HG03139 (cell line): Measurements from ENCODE around the gene AP5B1.

Experiments used
- ATAC-seq: cut with Tn5 transposase; IDR thresholded peaks from one replicate; pipeline ENCODE4 v1.9.1; 2021; ENCODE audit not compliant: unreplicated experiment

Gene AP5B1

GRCh38 chr11:65786786-65787636 lies 6.2 kb upstream of the AP5B1 start, which contains the start of gene OVOL1:
OVOL1 (plus strand) TSS chr11:65787063; CDS start chr11:65787374, 311 bp downstream.
- ATAC-seq = no peak

DNA sequence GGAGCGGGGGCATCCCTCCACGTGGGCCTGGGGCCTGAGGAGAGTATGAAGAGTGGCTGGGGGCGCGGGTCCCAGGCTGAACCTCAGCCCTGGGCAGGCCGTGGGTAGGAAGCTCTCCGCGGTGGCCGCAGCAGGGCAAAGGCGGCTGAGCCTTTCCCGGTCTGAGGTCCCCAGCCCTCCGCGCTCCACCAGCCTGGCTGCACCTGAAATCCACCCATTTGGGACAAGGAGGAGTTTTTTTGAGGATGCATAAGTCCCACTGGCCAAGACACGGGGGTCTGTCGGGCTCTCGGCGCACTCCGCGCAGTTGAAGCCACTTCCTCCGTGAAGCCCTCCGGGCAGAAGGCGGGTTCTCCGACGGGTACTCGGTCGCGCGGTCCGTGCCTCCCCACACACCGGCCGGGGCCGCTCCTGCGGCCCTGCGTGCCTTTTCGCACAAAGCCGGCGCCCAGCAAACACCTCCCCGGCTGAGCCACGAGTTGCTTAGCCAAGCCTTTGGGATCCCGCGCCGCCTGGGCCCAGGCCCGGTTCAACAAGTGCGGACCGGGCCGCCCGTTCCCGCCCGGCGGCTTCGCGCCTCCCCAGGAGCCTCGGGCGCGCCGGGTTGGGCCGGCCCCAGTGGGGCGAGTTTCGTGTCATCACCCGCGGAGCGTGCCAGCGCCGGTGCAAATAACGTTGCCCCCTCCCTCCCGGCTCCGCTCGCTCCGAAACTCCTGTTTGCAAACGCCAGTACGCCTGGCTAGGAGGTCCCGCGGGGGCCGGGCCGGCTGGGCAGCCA lies 5.4 kb upstream of the AP5B1 start:
- ATAC-seq = no peak

DNA sequence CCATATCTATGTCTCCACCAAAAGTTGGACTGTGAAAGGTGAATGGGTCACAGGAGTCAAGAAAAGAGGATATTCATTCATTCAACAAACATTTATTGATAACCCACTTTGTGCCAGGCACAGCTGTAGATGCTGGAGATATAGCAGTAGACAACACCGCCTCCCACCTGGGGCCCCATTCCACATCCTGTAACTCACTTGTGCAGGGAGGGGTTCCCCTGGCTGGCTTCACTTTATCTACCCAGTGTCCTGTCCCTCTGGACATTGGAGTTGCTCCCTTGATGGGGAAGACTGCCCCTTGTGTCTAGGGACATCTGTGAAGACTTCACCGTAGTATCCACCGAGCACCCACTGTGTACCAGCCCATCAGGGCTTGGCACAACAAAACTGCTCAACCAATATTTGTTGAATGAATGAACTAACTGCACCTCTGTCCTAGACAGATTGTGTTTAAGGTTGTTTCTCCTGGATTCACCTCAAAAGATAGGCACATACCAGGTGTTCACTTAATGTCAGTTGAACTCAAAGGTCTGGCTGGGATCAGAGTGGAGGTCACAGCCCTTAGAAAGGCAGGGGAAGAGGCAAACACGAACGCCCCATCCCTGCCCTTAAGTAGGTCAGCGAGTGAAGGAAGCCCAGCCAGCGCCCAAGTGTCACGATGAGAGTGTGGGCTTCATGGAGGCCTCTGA lies 4.7 kb upstream of the AP5B1 start:
- no peak for ATAC-seq

GRCh38 chr11:65782816-65783228 lies 2.0 kb upstream of the AP5B1 start:
- ATAC-seq = no peak

DNA sequence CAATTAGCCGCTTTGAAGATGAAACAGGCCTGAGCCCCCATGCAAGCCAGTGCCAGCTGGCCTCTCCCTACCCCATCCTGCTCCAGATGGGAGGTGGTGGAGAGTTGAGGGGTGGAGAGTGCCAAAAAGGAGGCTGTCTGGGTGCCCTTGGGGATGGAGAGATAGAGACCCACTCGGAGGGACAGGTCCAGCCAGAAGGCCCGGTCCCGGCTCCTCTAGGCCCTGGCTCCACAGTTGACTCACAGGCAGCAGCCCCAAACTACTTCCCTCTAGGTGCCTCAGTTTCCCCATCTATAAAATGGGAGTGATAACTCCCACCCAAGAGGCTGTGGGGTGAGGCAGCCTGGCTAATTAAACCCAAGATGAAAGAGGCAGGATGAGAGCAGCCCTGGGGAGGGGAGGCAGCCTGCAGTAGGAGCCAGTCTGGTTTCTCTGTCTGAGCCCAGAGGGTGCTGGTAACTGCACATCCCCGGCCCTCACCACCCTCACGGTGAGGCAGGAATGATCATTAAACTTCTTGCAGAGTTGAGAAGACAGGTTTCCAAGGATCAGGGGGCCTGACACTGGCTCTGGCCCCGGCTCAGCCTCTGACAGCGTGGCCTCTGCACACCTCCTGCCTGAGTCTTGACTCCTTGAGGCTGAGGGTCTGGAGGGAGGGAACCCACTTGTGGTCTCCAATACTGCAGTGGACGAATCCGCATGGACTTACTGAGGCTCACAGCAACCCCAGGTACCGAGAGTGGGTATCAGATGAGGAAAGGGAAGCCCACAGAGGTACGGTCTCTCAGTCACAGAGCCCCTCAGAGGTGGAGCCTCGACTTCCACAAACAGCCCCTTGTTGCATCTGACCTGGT lies 1.4 kb upstream of the AP5B1 start:
- ATAC-seq = no peak

DNA sequence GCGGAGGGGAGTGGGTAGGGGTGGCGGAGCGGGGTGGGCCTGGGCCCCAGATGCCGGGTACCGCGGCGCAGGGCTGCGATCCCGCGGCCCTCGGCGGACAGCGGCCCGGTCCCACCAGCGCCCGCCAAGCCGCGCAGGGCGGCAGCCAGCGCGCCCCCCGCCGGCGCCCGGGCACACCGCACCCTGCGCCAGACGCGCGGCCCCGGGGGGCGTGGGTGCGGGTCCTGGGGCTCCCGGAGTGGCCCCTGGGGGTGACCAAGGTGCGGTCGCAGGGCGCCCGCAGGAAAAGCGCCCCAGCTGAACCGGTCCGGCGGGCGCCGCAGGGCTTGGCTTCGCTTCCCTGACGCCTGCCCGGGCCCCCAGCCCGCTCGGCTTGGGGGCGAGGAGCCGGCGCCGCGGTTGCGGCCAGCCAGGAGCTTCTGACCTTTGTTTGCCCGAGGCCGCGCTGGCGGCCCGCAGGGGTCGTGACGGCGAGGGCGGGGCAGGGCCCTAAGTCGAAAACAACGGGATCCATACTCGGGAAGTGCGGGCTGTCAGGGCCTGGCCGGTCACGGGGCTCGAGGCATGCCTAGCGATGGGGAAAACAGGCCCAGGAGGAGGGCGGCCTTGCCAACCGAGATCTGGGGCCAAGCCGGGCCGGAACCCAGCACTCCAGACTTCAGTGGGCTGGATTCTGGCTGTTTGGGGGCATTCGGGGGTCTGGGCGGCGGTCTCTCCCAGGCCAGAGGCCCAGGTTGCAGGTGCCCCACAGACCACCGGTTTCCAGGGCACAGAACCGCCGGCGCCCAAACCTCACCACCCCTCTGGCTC lies 581 bp upstream of the AP5B1 start:
- peak; percentile 25 for ATAC-seq

DNA sequence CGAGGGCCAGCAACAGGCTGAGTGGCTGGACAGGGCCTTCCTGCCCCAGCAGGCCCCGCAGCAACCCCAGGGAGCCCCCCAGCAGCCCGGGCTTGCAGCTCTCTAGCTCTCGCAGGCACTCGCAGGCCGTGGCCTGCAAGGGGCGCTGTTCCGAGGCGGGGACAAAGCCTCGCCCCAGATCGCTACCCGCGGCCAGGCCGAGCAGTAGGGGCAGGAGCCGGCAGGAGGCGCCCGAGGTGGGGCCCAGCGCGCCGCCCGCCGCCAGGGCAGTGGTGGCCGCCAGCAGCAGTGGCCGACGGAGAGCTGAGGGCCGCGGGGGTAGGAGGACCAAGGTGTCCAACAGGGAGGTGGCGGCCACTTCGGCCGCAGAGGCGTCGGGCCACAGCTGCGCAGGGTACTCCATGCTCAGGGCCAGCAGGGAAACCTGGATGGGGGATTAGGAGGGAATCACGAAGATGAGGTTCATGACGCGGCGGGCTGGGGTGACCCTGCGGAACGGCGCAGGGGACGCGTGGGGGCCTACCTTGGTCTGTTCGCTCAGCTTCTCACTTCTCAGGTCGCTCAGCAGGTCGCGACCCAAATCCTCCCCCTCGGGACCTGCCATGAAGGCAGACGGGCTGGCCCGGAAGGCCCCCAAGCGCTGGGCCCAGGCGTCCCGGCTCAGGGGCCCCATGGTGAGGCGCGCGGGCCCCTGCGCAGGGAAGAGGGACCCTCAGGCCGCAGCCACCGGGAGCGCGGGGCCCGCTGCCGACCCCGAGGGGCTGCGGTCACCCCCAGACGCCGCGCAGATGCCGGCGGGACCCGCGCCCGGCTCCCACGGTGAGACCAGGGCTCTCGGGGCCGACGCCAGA lies 632 bp downstream of the AP5B1 start:
- peak; percentile 39 for ATAC-seq

- no peak for ATAC-seq
Observed at GRCh38 chr11:65779669-65779918, 1.2 kb downstream of the AP5B1 start.

- ATAC-seq = no peak
Observed at GRCh38 chr11:65778901-65779668, 1.7 kb downstream of the AP5B1 start.

DNA sequence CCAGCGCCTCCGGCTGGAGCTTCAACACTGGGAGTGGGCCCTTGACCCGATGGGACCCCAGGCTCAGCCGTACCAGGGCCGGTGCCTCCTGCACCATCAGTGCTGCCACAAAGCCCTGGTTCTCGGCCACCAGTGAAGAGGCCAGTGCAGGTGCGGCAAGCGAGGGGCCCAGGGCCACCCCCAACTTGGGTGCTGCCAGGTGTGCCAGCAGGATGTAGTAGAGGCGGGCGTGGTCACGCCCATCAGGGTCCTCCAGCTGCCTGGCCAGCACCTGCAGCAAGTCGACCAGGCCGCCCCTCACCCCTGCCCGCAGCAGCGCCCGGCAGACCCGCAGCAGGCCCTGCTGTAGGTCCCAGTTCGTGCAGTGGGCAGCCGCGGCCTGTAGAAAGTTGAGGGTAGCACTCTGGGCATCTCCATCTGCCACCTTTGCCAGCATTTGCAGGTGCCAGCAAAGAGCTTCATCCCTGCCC lies 2.3 kb downstream of the AP5B1 start:
- ATAC-seq = no peak

DNA sequence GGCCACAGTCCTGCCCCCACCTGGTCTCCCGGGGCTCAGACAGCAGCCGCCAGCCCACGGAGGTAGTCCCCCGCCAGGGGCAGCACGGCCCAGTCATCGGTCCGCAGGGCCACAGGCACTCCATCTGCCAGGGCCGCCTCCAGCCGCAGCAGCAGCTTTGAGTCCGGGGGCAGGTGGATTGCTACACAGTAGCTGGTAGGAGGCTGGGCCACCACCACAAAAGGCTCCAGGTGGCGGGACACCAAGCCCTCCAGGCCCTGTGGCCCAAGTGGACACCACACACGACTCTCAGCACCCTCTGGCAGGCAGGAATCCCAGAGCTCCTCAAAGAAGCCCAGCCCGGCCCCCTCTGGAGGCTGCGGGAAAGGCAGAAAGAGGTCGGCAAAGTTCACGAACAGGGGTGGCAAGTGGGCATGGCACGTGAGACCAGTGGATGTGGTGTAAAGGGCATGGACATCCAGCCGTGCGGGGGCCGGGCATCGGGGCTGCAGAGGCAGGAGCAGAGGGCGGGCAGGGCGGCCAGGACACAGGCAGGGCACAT lies 2.9 kb downstream of the AP5B1 start:
- ATAC-seq = no peak

DNA sequence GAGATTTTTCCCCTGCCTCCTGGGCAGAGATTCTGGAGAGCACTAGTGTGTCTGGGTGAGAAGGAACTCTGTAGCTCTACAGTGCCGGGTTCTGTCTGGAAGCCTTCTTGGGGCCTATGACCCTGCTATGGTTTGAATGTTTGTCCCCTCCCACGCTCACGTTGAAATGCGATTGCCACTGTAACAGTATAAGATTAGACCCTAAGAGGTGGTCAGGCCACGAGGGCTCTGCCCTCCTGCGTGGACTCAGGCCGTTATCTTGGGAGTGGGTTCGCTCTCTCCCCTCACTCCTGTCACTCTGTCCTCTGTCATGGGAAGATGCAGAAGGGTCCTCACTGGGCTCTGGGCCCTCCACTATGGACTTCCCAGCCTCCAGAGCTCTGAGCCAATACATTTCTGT lies 3.5 kb downstream of the AP5B1 start:
- ATAC-seq = no peak

GRCh38 chr11:65776710-65777141 lies 4.0 kb downstream of the AP5B1 start:
- ATAC-seq = no peak

GRCh38 chr11:65776196-65776595 lies 4.6 kb downstream of the AP5B1 start:
- ATAC-seq = no peak

DNA sequence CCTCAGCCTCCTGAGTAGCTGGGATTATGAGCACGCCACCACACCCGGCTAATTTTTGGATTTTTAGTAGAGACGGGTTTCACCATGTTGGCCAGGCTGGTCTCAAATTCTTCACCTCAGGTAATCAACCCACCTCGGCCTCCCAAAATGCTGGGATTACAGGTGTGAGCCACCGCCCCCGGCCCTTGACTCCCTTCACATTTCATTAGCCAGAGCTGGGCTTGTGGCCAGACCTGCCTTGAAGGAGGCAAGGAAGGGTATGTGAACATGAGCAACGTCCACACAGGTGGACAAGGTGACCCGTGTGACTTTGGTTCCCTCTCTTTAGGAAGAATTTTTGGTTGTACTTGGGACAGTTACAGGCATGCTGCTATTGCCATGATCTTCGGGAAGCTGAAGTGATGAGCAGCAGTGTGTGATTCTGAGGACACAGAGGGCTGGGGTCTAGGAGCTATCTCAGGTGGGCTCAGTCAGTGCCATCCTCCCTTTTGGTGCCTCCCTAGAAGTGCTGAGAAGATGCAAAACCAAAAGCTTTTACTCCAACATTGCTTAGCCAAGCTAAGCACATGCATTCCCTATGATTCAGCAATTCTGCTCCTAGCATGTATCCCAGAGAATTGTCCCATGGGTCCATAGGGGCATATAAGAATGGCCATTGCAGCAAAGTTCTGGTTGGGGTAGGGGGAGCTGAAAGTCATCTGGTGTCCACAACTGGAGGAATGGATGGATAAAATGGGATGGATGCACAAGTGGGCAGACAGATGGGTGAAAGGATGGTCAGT lies 6.1 kb downstream of the AP5B1 start:
- ATAC-seq = no peak

DNA sequence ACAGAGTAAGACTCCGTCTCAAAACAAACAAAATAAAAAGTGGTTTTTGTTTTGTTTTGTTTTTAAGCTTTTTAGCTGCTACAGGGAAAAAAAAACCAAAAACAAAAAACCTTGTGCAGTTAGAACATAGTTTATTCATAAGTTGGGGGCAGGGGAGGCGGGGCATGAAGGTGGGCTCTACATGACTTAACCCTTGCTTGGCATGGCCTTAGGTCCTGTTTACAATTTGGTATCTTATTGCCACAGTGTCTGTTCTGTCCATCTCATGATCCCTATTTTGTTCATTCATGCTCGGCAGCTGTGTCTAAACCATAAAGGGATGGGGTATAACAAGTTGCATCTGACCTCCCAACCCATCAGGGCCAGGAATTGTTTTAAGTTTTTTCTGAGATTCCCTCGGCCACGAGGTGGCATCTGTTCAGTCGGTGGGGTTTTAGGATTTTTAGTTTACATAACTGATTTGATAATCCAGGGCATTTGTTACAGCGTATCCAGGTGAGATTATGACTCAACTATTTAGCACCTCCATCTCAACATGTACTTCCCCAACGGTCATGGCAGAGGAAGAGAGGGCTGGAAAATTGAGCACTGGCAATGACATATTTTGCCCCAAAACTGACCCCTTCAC lies 6.9 kb downstream of the AP5B1 start:
- ATAC-seq = no peak
